Measurements from ENCODE around the gene PCIF1. TPM values are rescaled to one million over a fixed set of nuclear protein-coding genes. Genes with fewer than 3 reads are reported as not detected.

Gene PCIF1
- total and polyA plus RNA-seq, 9 of the 15 experiments (the other 6 are each of a cell fraction or from before 2014, with no cell fraction given) = 5.8 to 29.4 (median 11.3) TPM

DNA sequence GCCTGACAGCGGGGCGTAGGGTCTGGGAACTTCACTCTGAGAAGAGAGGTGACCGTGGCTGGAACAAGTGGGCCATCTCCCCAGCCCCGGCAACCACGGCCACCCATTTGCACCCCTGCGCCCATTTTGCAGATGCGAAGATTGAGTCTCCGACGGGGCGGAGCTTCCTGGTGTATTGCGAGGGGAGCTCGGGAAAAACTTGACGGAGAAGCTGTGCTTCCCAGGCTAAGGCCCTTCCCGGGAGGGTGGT lies 36.9 kb downstream of the PCIF1 start (continued):
- TF ChIP-seq CHD4 (IDR thresholded peaks at IDR 0.05; ENCODE audit: insufficient read depth, insufficient replicate concordance, low read depth, low read length, poor library complexity, severe bottlenecking) = peak; percentile 100
- TF ChIP-seq BRD9 (IDR thresholded peaks at IDR 0.05; ENCODE audit: low read depth, partially characterized antibody) = peak; percentile 87
- TF ChIP-seq NCOA1 (IDR thresholded peaks at IDR 0.05; ENCODE audit: low read depth) = peak; percentile 62
- TF ChIP-seq ZC3H8 (IDR thresholded peaks at IDR 0.05) = peak; percentile 33; the same call in 1 of the 2 replicates
- TF ChIP-seq ESRRA (IDR thresholded peaks at IDR 0.05; ENCODE audit: borderline replicate concordance, low read depth) = peak; percentile 65; the same call in 1 of the 2 replicates
- peak; percentile 3; the same call in 1 of the 2 replicates for TF ChIP-seq TEAD4 (IDR thresholded peaks at IDR 0.05; ENCODE audit: low read length)
- TF ChIP-seq TEAD4 (CRISPR knock-in tag; IDR thresholded peaks at IDR 0.05; ENCODE audit: borderline replicate concordance) = no peak
- peak in 1 of 2 experiments; percentile 66; a peak in 3 of 4 replicates for TF ChIP-seq TRIM24 (IDR thresholded peaks at IDR 0.05)
- TF ChIP-seq PCBP2 (IDR thresholded peaks at IDR 0.05; ENCODE audit: low read depth, low read length, poor library complexity, severe bottlenecking) = no peak
- peak; percentile 90 to 100 for TF ChIP-seq RCOR1 (IDR thresholded peaks at IDR 0.05; ENCODE audit: borderline replicate concordance in 1 of 2, low read depth in 2 of 2, low read length in 2 of 2)
- no peak for TF ChIP-seq YY1 (IDR thresholded peaks at IDR 0.05; ENCODE audit: borderline replicate concordance in 1 of 3, control insufficient read depth in 1 of 3, extremely low read depth in 1 of 3, insufficient read depth in 3 of 3, insufficient read length in 1 of 3, insufficient replicate concordance in 2 of 3, low read depth in 1 of 3, low read length in 2 of 3)
- TF ChIP-seq ZNF140 (CRISPR knock-in tag; IDR thresholded peaks at IDR 0.05) = 0 out of 2 replicates have a peak, but pooled peaks have one; percentile 7
- 0 out of 2 replicates have a peak, but pooled peaks have one; percentile 46 for TF ChIP-seq ZKSCAN1 (IDR thresholded peaks at IDR 0.05; ENCODE audit: low read depth, low read length)
- TF ChIP-seq CHD2 (IDR thresholded peaks at IDR 0.05; ENCODE audit: low read depth, low read length) = no peak
- peak; percentile 65; the same call in 1 of the 2 replicates for TF ChIP-seq FOXM1 (IDR thresholded peaks at IDR 0.05; ENCODE audit: low read depth)
- no peak for TF ChIP-seq FOXM1 (CRISPR knock-in tag; IDR thresholded peaks at IDR 0.05; ENCODE audit: low read depth)
- TF ChIP-seq, protein P1, sequence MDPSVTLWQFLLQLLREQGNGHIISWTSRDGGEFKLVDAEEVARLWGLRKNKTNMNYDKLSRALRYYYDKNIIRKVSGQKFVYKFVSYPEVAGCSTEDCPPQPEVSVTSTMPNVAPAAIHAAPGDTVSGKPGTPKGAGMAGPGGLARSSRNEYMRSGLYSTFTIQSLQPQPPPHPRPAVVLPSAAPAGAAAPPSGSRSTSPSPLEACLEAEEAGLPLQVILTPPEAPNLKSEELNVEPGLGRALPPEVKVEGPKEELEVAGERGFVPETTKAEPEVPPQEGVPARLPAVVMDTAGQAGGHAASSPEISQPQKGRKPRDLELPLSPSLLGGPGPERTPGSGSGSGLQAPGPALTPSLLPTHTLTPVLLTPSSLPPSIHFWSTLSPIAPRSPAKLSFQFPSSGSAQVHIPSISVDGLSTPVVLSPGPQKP (CRISPR knock-in tag; IDR thresholded peaks at IDR 0.05) = 0 out of 2 replicates have a peak, but pooled peaks have one; percentile 10
- peak; percentile 52 for TF ChIP-seq ZFP36 (IDR thresholded peaks at IDR 0.05; ENCODE audit: low read depth, low read length, partially characterized antibody)
- TF ChIP-seq HNRNPUL1 (IDR thresholded peaks at IDR 0.05; ENCODE audit: low read length) = no peak
- TF ChIP-seq, protein P2, sequence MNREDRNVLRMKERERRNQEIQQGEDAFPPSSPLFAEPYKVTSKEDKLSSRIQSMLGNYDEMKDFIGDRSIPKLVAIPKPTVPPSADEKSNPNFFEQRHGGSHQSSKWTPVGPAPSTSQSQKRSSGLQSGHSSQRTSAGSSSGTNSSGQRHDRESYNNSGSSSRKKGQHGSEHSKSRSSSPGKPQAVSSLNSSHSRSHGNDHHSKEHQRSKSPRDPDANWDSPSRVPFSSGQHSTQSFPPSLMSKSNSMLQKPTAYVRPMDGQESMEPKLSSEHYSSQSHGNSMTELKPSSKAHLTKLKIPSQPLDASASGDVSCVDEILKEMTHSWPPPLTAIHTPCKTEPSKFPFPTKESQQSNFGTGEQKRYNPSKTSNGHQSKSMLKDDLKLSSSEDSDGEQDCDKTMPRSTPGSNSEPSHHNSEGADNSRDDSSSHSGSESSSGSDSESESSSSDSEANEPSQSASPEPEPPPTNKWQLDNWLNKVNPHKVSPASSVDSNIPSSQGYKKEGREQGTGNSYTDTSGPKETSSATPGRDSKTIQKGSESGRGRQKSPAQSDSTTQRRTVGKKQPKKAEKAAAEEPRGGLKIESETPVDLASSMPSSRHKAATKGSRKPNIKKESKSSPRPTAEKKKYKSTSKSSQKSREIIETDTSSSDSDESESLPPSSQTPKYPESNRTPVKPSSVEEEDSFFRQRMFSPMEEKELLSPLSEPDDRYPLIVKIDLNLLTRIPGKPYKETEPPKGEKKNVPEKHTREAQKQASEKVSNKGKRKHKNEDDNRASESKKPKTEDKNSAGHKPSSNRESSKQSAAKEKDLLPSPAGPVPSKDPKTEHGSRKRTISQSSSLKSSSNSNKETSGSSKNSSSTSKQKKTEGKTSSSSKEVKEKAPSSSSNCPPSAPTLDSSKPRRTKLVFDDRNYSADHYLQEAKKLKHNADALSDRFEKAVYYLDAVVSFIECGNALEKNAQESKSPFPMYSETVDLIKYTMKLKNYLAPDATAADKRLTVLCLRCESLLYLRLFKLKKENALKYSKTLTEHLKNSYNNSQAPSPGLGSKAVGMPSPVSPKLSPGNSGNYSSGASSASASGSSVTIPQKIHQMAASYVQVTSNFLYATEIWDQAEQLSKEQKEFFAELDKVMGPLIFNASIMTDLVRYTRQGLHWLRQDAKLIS (CRISPR knock-in tag; IDR thresholded peaks at IDR 0.05) = peak; percentile 70
- TF ChIP-seq SMAD4 (CRISPR knock-in tag; conservative IDR thresholded peaks at IDR 0.05) = peak; percentile 56
- TF ChIP-seq MTA3 (IDR thresholded peaks at IDR 0.05; ENCODE audit: borderline replicate concordance) = peak; percentile 10; the same call in 1 of the 2 replicates
- TF ChIP-seq HDAC2 (IDR thresholded peaks at IDR 0.05) = peak; percentile 100
- TF ChIP-seq ZNF584 (CRISPR knock-in tag; IDR thresholded peaks at IDR 0.05; ENCODE audit: low read depth) = 0 out of 2 replicates have a peak, but pooled peaks have one; percentile 14
- TF ChIP-seq CHCHD3 (CRISPR knock-in tag; IDR thresholded peaks at IDR 0.05) = no peak

All from K562 (cell line).